Left renal pelvis (tissue), 4 donors: ENCODE results near the gene TNFAIP1. TPM values are rescaled to one million over a fixed set of nuclear protein-coding genes. Genes with fewer than 3 reads are reported as not detected.
A peak's percentile ranks its signal among the peaks of the same experiment; 100 is the strongest.
"Not testable (repeated sequence)": the region's sequence is repeated elsewhere in the genome, so short reads cannot be mapped to it uniquely, and the experiment has no call there.

ENCODE experiments used
- DNase-seq, 4 donors: peaks; one replicate each; pipeline ENCODE4 v3.0.0-alpha.2; 2013; ENCODE audit warnings: low read depth in 4 of 4, low spot score in 3 of 4
- polyA plus RNA-seq, 4 donors: library from polyadenylated mRNA; unstranded; fragments of 120-200 nt; gene quantifications; one replicate each; pipeline ENCODE4 v1.2.1, GENCODE V29; 2013; ENCODE audit not compliant: insufficient read length in 4 of 4

Gene TNFAIP1
- polyA plus RNA-seq, 4 donors = 32.4 to 47.3 (median 39.4) TPM

- DNase-seq = no peak
These were observed 11.3 kb upstream of the TNFAIP1 start for GRCh38 chr17:28324267-28324745.

GRCh38 chr17:28324781-28325180, 10.8 kb upstream of the TNFAIP1 start:
- DNase-seq = no peak

GRCh38 chr17:28325211-28325610, 10.3 kb upstream of the TNFAIP1 start:
- DNase-seq = no peak

GRCh38 chr17:28326114-28326513, 9.4 kb upstream of the TNFAIP1 start:
- no peak for DNase-seq

GRCh38 chr17:28327031-28327607, 8.4 kb upstream of the TNFAIP1 start:
- DNase-seq = no peak

- DNase-seq = no peak
These were observed 7.9 kb upstream of the TNFAIP1 start for GRCh38 chr17:28327709-28328108.

GRCh38 chr17:28328325-28328724, 7.2 kb upstream of the TNFAIP1 start:
- no peak for DNase-seq

- no peak for DNase-seq
These were observed 4.9 kb upstream of the TNFAIP1 start for GRCh38 chr17:28330671-28331070.

- no peak for DNase-seq
These were observed 3.6 kb upstream of the TNFAIP1 start for GRCh38 chr17:28331891-28332420.

- DNase-seq = no peak
These were observed 2.3 kb upstream of the TNFAIP1 start for GRCh38 chr17:28333083-28333746.

GRCh38 chr17:28334171-28334570, 1.4 kb upstream of the TNFAIP1 start:
- no peak for DNase-seq

GRCh38 chr17:28334666-28335200, 828 bp upstream of the TNFAIP1 start:
- DNase-seq = no peak

GRCh38 chr17:28335959-28336871, 654 bp downstream of the TNFAIP1 start:
- peak in 2 of 4 donors; percentile 60 to 76 for DNase-seq

GRCh38 chr17:28338056-28338768, 2.7 kb downstream of the TNFAIP1 start:
- no peak for DNase-seq

GRCh38 chr17:28338769-28339212, 3.2 kb downstream of the TNFAIP1 start:
- not testable (repeated sequence) for DNase-seq

- DNase-seq = no peak
These were observed 3.9 kb downstream of the TNFAIP1 start for GRCh38 chr17:28339431-28339830.

- DNase-seq = no peak
These were observed 4.8 kb downstream of the TNFAIP1 start for GRCh38 chr17:28340374-28340773.

GRCh38 chr17:28341516-28341915, 6.0 kb downstream of the TNFAIP1 start:
- DNase-seq = no peak

- no peak for DNase-seq
These were observed 6.8 kb downstream of the TNFAIP1 start for GRCh38 chr17:28342313-28342712.

- no peak for DNase-seq
These were observed 8.0 kb downstream of the TNFAIP1 start for GRCh38 chr17:28343491-28343932.
